IPS DF 6.9 (cell line): ENCODE results near the gene TTBK1.

ENCODE experiments used
- DNase-seq: peaks from one replicate; pipeline ENCODE4 v3.0.0-alpha.2; 2013; ENCODE audit warnings: low read depth, low spot score
- H3K27ac ChIP-seq: one replicate; pipeline ENCODE4 v1.5.1; 2013; ENCODE audit warnings: low read length, control low read depth
- H3K27me3 ChIP-seq: 2 replicates; pipeline ENCODE4 v1.6.1; 2013; ENCODE audit warnings: mild to moderate bottlenecking, low read length; ENCODE audit not compliant: control insufficient read depth, insufficient read depth
- H3K36me3 ChIP-seq: 2 replicates; pipeline ENCODE4 v1.6.1; 2013; ENCODE audit warnings: low read length; ENCODE audit not compliant: control insufficient read depth, insufficient read depth
- H3K4me1 ChIP-seq: 2 replicates; pipeline ENCODE4 v1.6.1; 2013; ENCODE audit warnings: low read length; ENCODE audit not compliant: control insufficient read depth, insufficient read depth
- H3K4me3 ChIP-seq: 2 replicates; pipeline ENCODE4 v1.5.1; 2013; ENCODE audit warnings: mild to moderate bottlenecking, low read length
- H3K9me3 ChIP-seq: 2 replicates; pipeline ENCODE4 v1.6.1; 2013; ENCODE audit warnings: low read length, inconsistent platforms; ENCODE audit not compliant: control insufficient read depth, insufficient read depth
- whole genome bisulfite sequencing: extraction: QIAGEN DNeasy Blood & Tissue Kit; methylation state at CpG from one replicate; pipeline ENCODE4 v1.1.7; 2013; ENCODE audit warnings: mixed read lengths, missing lambda C conversion rate; ENCODE audit not compliant: insufficient read length, insufficient coverage; 5-methylcytosine and 5-hydroxymethylcytosine counted together

TTBK1 gene

GRCh38 chr6:43254138-43254817 is 11.0 kb downstream of the TTBK1 start:
- no peak overlapping the region for H3K27ac ChIP-seq
- WGBS = no CpG with 5 or more reads among the region's 15 CpGs

GRCh38 chr6:43254846-43255245 is 11.6 kb downstream of the TTBK1 start:
- Histone ChIP-seq H3K27ac (no peak overlapping the region), H3K27me3 (no peaks in the 10 kb centered on the region), H3K4me1 (peaks cover 1% of the 10 kb centered on the region; the same call in 1 of the 2 replicates), H3K9me3 (no peaks in the 10 kb centered on the region), H3K36me3 (no peaks in the 10 kb centered on the region), H3K4me3 (no peak overlapping the region)
- no peak for DNase-seq
- WGBS = no CpG with 5 or more reads among the region's 11 CpGs

More at GRCh38 chr6:43254138-43254817, 11.0 kb downstream of the TTBK1 start:
- Histone ChIP-seq H3K4me1 (peaks cover 1% of the 10 kb centered on the region; the same call in 1 of the 2 replicates), H3K9me3 (no peaks in the 10 kb centered on the region), H3K4me3 (no peak overlapping the region), H3K27me3 (no peaks in the 10 kb centered on the region), H3K36me3 (no peaks in the 10 kb centered on the region)
- DNase-seq = no peak

DNA sequence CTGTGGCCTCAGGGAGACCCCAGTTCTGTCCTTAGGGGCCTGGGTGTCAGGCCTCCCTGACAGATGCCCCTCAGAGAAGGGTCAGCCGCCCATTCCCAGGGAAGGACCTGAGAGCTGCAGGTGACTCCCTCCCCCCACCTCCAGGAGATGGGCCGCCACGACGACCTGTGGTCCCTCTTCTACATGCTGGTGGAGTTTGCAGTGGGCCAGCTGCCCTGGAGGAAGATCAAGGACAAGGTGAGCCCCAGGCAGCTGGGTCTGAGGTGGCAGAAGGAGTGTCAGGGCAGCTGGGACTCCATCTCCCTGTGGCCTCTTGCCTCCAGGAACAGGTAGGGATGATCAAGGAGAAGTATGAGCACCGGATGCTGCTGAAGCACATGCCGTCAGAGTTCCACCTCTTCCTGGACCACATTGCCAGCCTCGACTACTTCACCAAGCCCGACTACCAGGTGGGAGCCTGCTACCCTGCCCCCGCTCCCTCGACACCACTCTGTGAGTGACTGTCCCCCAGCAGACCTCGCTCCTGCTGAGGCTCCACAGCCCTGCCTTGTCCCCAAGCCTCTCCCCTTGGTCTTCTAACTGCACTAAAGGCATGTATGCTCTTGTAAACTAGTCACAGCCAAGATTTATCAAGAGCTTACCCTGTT is 12.2 kb downstream of the TTBK1 start:
- peaks cover 1% of the 10 kb centered on the region; the same call in 1 of the 2 replicates for H3K4me1 ChIP-seq
- no peak overlapping the region for H3K27ac ChIP-seq
- WGBS = no CpG with 5 or more reads among the region's 11 CpGs

GRCh38 chr6:43256670-43257366 is 13.5 kb downstream of the TTBK1 start:
- Histone ChIP-seq H3K27me3 (no peaks in the 10 kb centered on the region), H3K4me3 (no peak overlapping the region), H3K9me3 (no peaks in the 10 kb centered on the region), H3K27ac (no peak overlapping the region), H3K4me1 (peaks cover 1% of the 10 kb centered on the region; the same call in 1 of the 2 replicates), H3K36me3 (no peaks in the 10 kb centered on the region)
- WGBS = no CpG with 5 or more reads among the region's 9 CpGs
- DNase-seq = no peak

More for the DNA sequence above, 12.2 kb downstream of the TTBK1 start:
- Histone ChIP-seq H3K27me3 (no peaks in the 10 kb centered on the region), H3K9me3 (no peaks in the 10 kb centered on the region), H3K4me3 (no peak overlapping the region), H3K36me3 (no peaks in the 10 kb centered on the region)
- no peak for DNase-seq

DNA sequence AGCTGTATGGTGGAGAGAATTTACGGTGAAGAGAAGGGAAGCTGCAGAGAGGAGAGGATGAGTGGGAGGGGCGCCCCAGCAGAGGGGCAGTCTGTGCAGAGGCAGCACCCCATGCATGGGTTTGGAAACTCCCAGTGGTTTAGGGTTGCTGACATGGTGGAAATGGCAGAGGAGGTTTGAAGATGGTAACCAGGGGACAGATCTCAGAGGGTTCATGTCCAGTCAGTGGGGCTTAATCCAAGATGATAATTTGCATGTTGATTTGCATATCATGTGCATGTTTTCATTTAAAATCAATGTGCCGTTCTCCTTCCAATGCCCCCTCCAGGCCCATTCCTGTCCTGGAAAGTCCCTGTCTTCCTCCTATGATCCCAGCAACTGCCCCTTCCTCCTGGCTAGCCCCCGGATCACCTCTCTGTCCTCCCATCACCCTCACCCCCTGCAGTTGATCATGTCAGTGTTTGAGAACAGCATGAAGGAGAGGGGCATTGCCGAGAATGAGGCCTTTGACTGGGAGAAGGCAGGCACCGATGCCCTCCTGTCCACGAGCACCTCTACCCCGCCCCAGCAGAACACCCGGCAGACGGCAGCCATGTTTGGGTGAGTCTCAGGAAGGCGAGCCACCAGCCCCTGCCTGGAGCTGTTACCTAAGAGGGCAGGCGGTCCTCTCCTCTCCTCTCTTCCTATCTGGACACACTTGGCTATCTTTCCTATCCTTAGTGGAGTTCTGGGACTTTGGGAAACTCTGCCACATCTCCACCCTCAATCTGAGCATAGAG is 14.3 kb downstream of the TTBK1 start:
- Histone ChIP-seq H3K27me3 (no peaks in the 10 kb centered on the region), H3K36me3 (no peaks in the 10 kb centered on the region), H3K4me1 (peaks cover 1% of the 10 kb centered on the region; the same call in 1 of the 2 replicates), H3K9me3 (no peaks in the 10 kb centered on the region), H3K4me3 (no peak overlapping the region), H3K27ac (no peak overlapping the region)
- DNase-seq = no peak
- no CpG with 5 or more reads among the region's 12 CpGs for WGBS

DNA sequence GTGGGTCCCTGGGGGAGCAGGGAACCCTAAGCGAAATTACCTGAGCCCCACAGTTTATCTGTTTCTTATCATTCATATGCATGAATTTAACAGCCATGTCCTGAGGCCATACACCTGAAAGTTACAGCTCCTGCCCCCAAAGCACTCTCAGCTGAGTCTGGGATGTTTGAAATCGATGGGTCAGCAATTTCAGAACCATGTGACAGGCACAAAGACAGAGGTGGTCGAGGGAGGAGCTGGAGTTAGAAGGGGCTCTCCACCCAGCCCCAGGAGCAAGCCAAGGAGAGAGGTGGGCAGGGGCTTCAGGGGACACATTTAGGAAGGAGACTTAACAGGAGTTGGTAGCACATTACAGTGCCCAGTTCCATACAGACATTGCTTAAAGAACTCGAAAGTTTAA is 14.9 kb downstream of the TTBK1 start:
- no peaks in the 10 kb centered on the region for H3K27me3 ChIP-seq
- no peaks in the 10 kb centered on the region for H3K9me3 ChIP-seq
- no peak for DNase-seq
- no peaks in the 10 kb centered on the region for H3K36me3 ChIP-seq
- WGBS = no CpG with 5 or more reads among the region's 4 CpGs
- H3K4me1 ChIP-seq = peaks cover 1% of the 10 kb centered on the region; the same call in 1 of the 2 replicates
- no peak overlapping the region for H3K4me3 ChIP-seq
- no peak overlapping the region for H3K27ac ChIP-seq

DNA sequence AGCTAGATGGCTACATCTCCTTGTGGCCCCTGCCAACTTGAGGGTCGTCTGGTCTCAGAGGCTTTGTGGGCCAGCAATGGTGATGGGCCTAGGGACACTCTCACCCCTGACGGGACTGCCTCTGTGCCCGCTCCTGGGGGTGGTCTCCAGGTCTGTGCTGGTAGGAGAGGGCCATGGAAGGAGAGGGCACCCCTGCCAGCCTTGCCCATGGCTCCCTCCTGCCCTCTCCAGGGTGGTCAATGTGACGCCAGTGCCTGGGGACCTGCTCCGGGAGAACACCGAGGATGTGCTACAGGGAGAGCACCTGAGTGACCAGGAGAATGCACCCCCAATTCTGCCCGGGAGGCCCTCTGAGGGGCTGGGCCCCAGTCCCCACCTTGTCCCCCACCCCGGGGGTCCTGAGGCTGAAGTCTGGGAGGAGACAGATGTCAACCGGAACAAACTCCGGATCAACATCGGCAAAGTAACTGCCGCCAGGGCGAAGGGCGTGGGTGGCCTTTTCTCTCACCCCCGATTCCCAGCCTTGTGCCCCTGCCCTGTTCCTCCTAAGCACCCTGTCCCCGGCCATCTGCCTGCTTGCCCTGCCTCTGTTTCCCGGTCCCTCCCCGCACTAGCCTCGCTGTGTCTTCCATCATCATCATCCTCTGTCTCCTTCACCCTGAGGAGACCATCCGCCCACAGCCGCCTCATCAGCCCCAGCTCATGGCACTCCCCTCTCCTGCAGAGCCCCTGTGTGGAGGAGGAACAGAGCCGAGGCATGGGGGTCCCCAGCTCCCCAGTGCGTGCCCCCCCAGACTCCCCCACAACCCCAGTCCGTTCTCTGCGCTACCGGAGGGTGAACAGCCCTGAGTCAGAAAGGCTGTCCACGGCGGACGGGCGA is 15.8 kb downstream of the TTBK1 start:
- H3K36me3 ChIP-seq = no peaks in the 10 kb centered on the region
- H3K27ac ChIP-seq = no peak overlapping the region
- no peak overlapping the region for H3K4me3 ChIP-seq
- WGBS = no CpG with 5 or more reads among the region's 30 CpGs
- H3K9me3 ChIP-seq = no peaks in the 10 kb centered on the region
- H3K27me3 ChIP-seq = no peaks in the 10 kb centered on the region
- 0 out of 2 replicates have a peak, but pooled peaks cover 1% of the 10 kb centered on the region for H3K4me1 ChIP-seq
- DNase-seq = no peak

DNA sequence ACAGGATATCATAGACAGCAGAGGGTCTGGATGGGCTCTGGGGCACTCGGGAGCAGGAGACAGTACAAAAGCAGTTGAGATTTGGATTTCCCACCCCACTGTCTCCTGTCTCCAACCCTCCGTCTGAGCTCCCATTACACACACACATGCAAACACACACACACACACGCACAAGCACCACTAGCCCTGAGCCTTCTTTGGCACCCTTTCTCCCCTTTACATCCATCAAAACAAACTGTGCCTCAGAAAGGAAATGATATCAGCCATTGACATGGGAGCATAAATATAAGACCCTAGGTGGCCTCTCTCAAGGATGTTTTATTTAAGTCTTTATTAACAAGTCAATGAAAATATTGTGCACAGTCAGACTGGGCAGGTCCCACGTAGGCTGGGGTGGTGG is 17.5 kb downstream of the TTBK1 start:
- WGBS = no CpG with 5 or more reads among the region's 4 CpGs
- H3K9me3 ChIP-seq = no peaks in the 10 kb centered on the region

DNA sequence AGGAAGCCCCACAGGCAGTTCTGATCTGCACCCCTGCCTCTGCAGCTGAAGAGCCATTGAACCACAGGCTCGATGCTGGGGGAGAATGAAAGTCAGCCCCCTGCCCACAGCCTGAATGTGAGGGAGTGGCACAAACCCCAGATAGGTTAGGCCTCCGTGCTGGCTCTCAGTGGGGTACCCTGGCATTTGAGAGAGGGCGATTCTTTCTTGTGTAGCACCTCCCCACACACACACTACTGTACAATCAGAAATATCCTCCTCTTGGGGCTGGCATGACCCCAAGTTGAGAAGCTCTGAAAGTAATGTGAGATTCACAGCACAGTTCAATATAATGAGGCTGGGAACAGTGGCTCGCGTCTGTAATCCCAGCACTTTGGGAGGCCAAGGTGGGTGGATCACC is 17.9 kb downstream of the TTBK1 start:
- Histone ChIP-seq H3K9me3 (no peaks in the 10 kb centered on the region), H3K27ac (no peak overlapping the region), H3K4me1 (no peaks in the 10 kb centered on the region), H3K4me3 (no peak overlapping the region), H3K27me3 (no peaks in the 10 kb centered on the region), H3K36me3 (no peaks in the 10 kb centered on the region)
- WGBS = no CpG with 5 or more reads among the region's 5 CpGs
- DNase-seq = no peak

More for the DNA sequence above, 17.5 kb downstream of the TTBK1 start:
- H3K4me1 ChIP-seq = no peaks in the 10 kb centered on the region
- no peaks in the 10 kb centered on the region for H3K27me3 ChIP-seq
- no peak overlapping the region for H3K27ac ChIP-seq
- no peak for DNase-seq
- H3K36me3 ChIP-seq = no peaks in the 10 kb centered on the region
- H3K4me3 ChIP-seq = no peak overlapping the region
